Prostate gland (tissue), 2 donors: ENCODE measurements around the gene GRAP2. TPM values are rescaled to one million over a fixed set of nuclear protein-coding genes. Genes with fewer than 3 reads are reported as not detected.

ENCODE experiments used
- DNase-seq: peaks from one replicate; pipeline ENCODE4 v3.0.0-alpha.2; 2019; ENCODE audit warnings: low spot score
- H3K27ac ChIP-seq, 2 donors: fragments of 200-600 bp; sonication (generic); 2 replicates each; pipeline ENCODE4 v1.5.1; 2017 to 2019
- H3K27me3 ChIP-seq: fragments of 200-600 bp; sonication (generic); replicated peaks from 2 replicates; pipeline ENCODE4 v1.5.1; 2019; ENCODE audit not compliant: insufficient read depth
- H3K36me3 ChIP-seq, 2 donors: fragments of 200-600 bp; sonication (generic); 1 replicate in 1 of 2; 2 replicates in 1 of 2; pipeline versions ENCODE4 v1.5.1 to v1.8.1; 2017 to 2019
- H3K4me1 ChIP-seq: fragments of 200-600 bp; sonication (generic); replicated peaks from 2 replicates; pipeline ENCODE4 v1.5.1; 2019
- H3K4me3 ChIP-seq, 2 donors: fragments of 200-600 bp; sonication (generic); 2 replicates each; pipeline ENCODE4 v1.5.1; 2017 to 2019
- H3K9me3 ChIP-seq: fragments of 200-600 bp; sonication (generic); 2 replicates; pipeline ENCODE4 v1.5.1; 2017
- CTCF ChIP-seq, 4 experiments: fragments of 200-600 bp in 2 of 4; fragments of 450-650 bp in 2 of 4; sonication (generic) in 2 of 4; IDR thresholded peaks; 1 replicate in 3 of 4; 2 replicates in 1 of 4; pipeline ENCODE4 v1.5.1; 2016 to 2019; ENCODE audit warnings: antibody characterized with exemption in 4 of 4, mild to moderate bottlenecking in 2 of 4, moderate library complexity in 2 of 4
- POLR2A ChIP-seq: fragments of 450-650 bp; IDR thresholded peaks from one replicate; pipeline ENCODE4 v1.6.1; 2016; ENCODE audit warnings: antibody characterized with exemption, mild to moderate bottlenecking
- POLR2AphosphoS5 ChIP-seq: sonication (generic); formaldehyde crosslinking; IDR thresholded peaks from one replicate; pipeline ENCODE4 v1.6.1; 2017; ENCODE audit warnings: antibody characterized with exemption
- WGBS: methylation state at CpG from one replicate; pipeline ENCODE4 v1.1.5; 2018; 5-methylcytosine and 5-hydroxymethylcytosine counted together
- intact Hi-C: fragments of 100-400 bp; cut with DNase I; formaldehyde crosslinking; loops from one replicate; pipeline ENCODE4 v1.14.2; 2022
- total RNA-seq, 2 donors: library from RNA; depleted of rRNA; stranded (reverse); fragments of >200 nt; gene quantifications; one replicate each; pipeline ENCODE4 v1.1.0, GENCODE V29; 2016

The GRAP2 gene
- total RNA-seq, 2 donors from 2014 or later: 0.91 to 2.2 TPM

- H3K36me3 ChIP-seq: no peaks in the 10 kb centered on the region
- no peak overlapping the region for H3K4me3 ChIP-seq
- intact Hi-C loops: no loop called here
- H3K27ac ChIP-seq: peak overlapping the region; percentile 16 to 19
- TF ChIP-seq POLR2A (no peak), POLR2AphosphoS5 (no peak), CTCF (IDR thresholded peaks at IDR 0.05) (no peak)
- DNase-seq: no peak
- H3K9me3 ChIP-seq: no peaks in the 10 kb centered on the region
- H3K4me1 ChIP-seq: peaks cover 15% of the 10 kb centered on the region
- no peaks in the 10 kb centered on the region for H3K27me3 ChIP-seq
- WGBS: 53% methylated on average over 14 of the region's 14 CpGs
Observed at GRCh38 chr22:40001800-40002577, 101.1 kb downstream of the GRAP2 start.

- Histone ChIP-seq H3K27ac (no peak overlapping the region), H3K4me1 (peaks cover 6% of the 10 kb centered on the region), H3K36me3 (no peaks in the 10 kb centered on the region), H3K4me3 (no peak overlapping the region), H3K9me3 (no peaks in the 10 kb centered on the region), H3K27me3 (no peaks in the 10 kb centered on the region)
- intact Hi-C loops: no loop called here
- DNase-seq: no peak
- WGBS: 67% methylated on average over 6 of the region's 6 CpGs
- TF ChIP-seq CTCF (IDR thresholded peaks at IDR 0.05) (no peak), POLR2A (no peak), POLR2AphosphoS5 (no peak)
Observed at GRCh38 chr22:40002935-40003715, 102.2 kb downstream of the GRAP2 start.

GRCh38 chr22:40004836-40005235, 104.0 kb downstream of the GRAP2 start:
- Histone ChIP-seq H3K36me3 (no peaks in the 10 kb centered on the region), H3K27ac (no peak overlapping the region), H3K4me3 (no peak overlapping the region), H3K27me3 (no peaks in the 10 kb centered on the region), H3K9me3 (no peaks in the 10 kb centered on the region), H3K4me1 (peaks cover 6% of the 10 kb centered on the region)
- no peak for DNase-seq
- 56% methylated on average over 6 of the region's 6 CpGs for WGBS
- intact Hi-C loops: no loop called here
- TF ChIP-seq POLR2AphosphoS5: no peak
- TF ChIP-seq CTCF (IDR thresholded peaks at IDR 0.05): no peak
- no peak for TF ChIP-seq POLR2A

- Histone ChIP-seq H3K4me3 (no peak overlapping the region), H3K27ac (no peak overlapping the region), H3K9me3 (no peaks in the 10 kb centered on the region), H3K36me3 (no peaks in the 10 kb centered on the region), H3K27me3 (no peaks in the 10 kb centered on the region), H3K4me1 (peaks cover 10% of the 10 kb centered on the region)
- no peak for TF ChIP-seq POLR2A
- no peak for TF ChIP-seq CTCF (IDR thresholded peaks at IDR 0.05)
- no peak for TF ChIP-seq POLR2AphosphoS5
- DNase-seq: no peak
- 44% methylated on average over 8 of the region's 8 CpGs for WGBS
- intact Hi-C loops: no loop called here
Observed at GRCh38 chr22:40006641-40007040, 105.8 kb downstream of the GRAP2 start.
